GM19452 (cell line): ENCODE results near the gene TM2D3.

Experiments used
- ATAC-seq: cut with Tn5 transposase; IDR thresholded peaks from one replicate; pipeline ENCODE4 v1.9.1; 2021; ENCODE audit not compliant: unreplicated experiment

Gene TM2D3

DNA sequence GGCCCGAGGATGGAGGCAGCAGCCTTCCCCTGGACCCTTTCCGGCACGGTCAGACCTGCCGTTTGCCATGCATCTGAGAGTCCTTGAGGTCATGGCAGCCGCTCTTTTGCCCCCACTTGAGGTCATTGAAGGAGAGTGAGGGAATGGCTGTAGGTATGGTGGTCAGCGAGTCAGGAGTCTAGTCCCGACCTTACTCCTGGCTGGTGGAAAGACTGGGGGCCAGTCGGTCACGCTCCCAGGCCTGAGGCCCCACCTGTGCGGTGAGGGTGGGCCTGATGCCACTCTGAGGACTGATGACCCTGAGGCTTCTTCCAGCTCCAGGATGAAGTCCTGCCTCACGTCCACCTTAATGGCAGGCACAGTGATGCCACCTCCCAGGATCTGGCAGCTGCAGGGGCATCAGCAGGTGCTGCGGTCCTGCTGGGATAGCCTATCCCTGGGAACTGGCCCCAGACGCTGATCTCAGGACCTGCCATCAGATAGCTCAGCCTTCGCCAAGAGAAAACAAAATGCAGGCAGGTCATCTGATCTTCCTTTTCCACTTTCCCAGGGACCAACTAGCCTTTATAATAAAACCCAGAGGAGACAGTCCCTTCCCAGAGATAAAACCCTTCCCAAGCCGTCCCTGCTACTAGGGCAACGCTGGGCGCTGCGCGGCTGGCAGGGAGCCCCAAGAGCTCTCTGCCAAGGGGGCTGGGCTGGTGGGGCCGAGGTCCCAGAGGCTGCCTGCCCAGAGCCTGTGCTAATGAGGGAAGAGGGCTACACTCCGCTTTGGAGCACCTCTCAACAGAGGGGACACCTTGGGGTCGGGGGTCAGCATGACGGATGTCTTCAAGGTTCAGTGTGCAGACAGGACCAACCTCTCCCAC lies 42.2 kb downstream of the TM2D3 start:
- no peak for ATAC-seq

DNA sequence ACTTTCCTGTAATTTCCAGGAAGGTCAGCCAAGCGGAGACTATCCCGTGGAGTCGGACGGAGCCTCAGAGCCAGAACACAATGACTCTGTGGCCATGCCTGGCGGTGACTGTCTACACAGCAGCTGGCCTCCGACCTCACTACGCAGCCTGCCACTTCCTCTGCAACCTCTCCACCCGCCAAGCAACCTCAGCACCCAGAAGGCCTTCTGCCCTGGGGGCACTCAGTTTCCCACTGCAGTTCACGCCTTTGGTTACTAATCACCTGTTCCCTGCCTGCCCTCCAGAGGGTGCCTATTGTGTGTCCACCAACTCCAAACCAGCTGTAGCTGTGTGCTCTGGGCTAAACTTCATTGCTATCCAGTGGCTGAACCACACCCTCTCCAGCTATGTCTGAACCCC lies 44.0 kb downstream of the TM2D3 start:
- ATAC-seq, result no peak

GRCh38 chr15:101607108-101607507 lies 45.1 kb downstream of the TM2D3 start:
- no peak for ATAC-seq

DNA sequence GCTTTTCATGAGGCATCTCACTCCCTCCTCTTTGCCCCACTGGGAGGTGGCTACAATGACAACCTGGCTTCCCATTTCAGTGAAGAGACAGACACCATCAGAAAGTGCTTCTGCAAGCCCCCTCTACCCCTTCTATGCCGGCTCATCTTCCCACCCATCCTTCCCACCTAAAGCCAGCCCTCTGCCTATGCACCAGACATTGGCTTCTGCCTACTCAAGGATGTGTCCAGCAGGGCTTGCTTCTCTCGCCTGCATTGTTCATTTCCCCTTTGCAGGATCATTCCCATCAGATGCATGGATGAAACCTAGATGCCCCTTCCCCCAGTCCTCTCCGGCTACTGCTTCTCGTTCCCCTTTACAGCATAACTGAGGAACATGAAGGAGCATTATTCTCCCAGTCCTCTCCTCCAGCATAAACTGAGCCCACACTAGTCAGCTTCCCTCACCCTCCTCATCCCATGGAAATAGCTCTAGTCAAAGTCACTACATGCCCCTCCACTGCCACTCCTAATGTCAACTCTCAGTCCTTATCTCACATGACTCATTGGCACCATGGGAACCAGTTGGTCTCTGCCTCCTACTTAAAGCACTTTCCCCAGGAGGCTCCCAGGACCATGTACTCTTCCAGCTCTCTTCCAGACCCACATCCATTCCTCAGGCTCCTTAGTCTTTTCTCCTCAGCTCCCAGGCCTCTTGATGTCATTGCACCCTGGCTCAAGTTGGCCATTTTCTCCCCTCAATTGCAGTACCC lies 47.9 kb downstream of the TM2D3 start:
- no peak for ATAC-seq

- no peak for ATAC-seq
Measured at GRCh38 chr15:101602801-101603200, 49.4 kb downstream of the TM2D3 start.

DNA sequence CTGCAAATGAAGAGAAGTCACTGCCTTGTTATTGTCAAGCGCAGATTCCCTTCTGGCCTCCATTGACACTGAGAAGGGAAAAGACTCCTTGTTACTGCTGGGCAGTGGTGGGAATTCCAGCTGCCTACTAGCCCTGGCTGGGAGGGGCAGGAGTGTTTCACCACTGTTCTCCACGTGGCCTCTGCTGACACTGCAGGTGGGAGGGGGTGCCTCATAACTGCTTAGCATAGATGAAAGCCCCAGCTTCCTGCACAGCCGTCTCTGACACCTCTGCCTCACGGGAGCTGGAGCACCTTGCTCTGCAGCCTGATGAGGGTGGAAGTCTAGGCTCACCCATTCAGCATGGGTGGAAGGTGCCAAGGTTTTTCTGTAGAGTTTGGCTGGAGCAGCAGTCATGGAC lies 52.1 kb downstream of the TM2D3 start:
- no peak for ATAC-seq

GRCh38 chr15:101599091-101599490 lies 53.1 kb downstream of the TM2D3 start:
- ATAC-seq, result no peak

- no peak for ATAC-seq
Measured at GRCh38 chr15:101597360-101597928, 54.7 kb downstream of the TM2D3 start.

- ATAC-seq, result no peak
Measured at GRCh38 chr15:101596633-101597032, 55.5 kb downstream of the TM2D3 start.
